HG02885 (cell line): ENCODE measurements around the gene TAS2R13.

Experiments
- ATAC-seq: cut with Tn5 transposase; IDR thresholded peaks from one replicate; pipeline ENCODE4 v1.9.1; 2021; ENCODE audit warnings: mild to moderate bottlenecking; ENCODE audit not compliant: unreplicated experiment, poor library complexity

TAS2R13 gene

DNA sequence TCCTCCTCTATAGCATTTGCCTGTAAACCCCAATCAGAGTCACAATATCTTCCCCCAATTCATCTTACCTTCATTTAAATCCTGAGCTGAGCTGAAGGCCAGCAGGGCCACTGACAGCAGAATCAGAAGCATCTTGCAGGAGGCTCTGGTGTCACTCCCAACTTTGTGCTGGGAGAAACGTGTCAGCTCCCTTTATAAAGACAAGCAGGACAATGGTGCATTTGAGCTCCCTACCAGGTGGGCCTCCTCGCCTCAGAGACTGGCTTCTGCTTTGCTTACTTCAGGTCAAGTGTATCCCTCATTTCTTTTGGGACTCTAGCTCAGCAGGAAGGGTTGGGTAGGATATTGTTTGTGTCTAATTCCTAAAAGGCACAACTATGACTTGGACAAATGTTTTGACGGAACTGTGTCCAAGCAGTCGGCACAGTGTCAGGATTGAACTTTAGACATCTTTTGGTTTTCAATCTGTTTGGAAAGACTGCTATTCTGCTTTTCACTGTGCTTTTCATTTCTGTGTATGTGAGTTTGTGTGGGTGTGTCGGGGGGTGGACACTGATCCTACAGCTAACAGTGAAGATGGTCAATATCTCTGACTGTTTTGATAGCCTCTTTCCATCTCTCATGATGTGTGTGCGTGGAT is 25.2 kb downstream of the TAS2R13 start, which contains the start of gene PRH1:
PRH1 (minus strand) TSS at position 170 of the 640 bp plus-strand sequence; CDS start at position 132, 38 bp downstream.
- ATAC-seq, result no peak

- no peak for ATAC-seq
Measured at GRCh38 chr12:10873378-10873777, 36.0 kb downstream of the TAS2R13 start.

- ATAC-seq, result no peak
Measured at GRCh38 chr12:10867381-10867780, 42.0 kb downstream of the TAS2R13 start.

DNA sequence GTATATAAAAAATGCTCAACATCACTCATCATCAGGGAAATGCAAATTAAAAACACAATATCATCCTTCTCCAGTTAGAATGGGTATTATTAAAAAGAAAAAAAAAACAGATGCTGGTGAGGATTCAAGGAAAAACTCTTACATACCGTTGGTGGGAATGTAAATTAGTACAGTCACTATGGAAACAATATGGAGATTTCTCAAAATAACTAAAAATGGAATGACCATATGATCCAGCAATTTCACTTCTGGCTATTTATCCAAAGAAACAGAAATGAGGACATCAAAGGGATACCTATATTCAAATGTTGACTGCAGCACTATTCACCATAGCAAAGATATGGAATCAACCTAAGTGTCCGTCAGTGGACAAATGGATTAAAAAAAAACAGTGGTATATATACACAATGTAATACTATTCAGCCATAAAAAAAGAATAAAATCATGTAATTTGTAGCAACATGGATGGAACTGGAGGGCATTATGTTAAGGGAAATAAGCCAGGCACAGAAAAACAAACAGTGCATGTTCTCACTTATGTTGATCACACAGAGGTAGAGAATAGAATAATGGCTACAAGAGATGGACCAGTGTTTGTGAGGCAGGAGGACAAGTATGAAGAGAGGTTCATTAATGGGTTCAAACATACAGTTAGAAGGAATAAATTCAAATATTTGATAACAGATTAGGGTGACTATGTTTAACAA is 45.7 kb downstream of the TAS2R13 start:
- no peak for ATAC-seq

DNA sequence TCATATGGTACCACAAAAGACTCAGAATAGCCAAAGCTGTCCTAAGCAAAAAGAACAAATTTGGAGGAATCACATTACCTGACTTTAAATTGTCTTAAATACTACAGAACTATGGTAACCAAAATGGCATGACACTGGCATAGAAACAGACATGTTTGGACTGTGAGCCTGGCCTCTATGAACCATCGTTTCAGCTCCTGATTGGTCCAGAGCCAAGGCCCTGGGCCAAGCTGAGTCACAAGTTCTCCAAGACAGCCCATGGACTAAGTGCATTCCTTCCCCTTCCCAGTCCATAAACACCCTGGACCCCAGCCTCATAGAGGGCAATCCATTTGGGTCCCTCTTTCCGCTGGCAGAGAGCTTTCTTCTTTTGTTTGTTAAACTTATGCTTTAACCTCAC is 48.0 kb downstream of the TAS2R13 start:
- no peak for ATAC-seq
